DND-41 (cell line): ENCODE measurements around the gene DNAJC15.

ENCODE experiments used
- ATAC-seq: fragments of 200-7000 bp; cut with Tn5 transposase; 3 replicates; pipeline ENCODE4 v1.9.1; 2021; ENCODE audit warnings: low read depth; ENCODE audit not compliant: insufficient read depth
- DNase-seq: peaks from one replicate; pipeline ENCODE4 v3.0.0-alpha.2; 2020
- H2AFZ ChIP-seq: 2 replicates; pipeline ENCODE4 v1.6.0; 2012; ENCODE audit warnings: low read depth, low read length
- H3K27ac ChIP-seq: 2 replicates; pipeline ENCODE4 v1.5.1; 2012; ENCODE audit warnings: low read length, inconsistent platforms
- H3K27me3 ChIP-seq: fragments of 200-600 bp; sonication (generic); 2 replicates; pipeline ENCODE4 v1.6.0; 2012; ENCODE audit warnings: low read length, mild to moderate bottlenecking, inconsistent platforms; ENCODE audit not compliant: insufficient read depth, poor library complexity
- H3K36me3 ChIP-seq: 2 replicates; pipeline ENCODE4 v1.5.1; 2012; ENCODE audit warnings: low read length, inconsistent platforms; ENCODE audit not compliant: insufficient read depth
- H3K4me1 ChIP-seq: 2 replicates; pipeline ENCODE4 v1.5.1; 2012; ENCODE audit warnings: mild to moderate bottlenecking, low read length; ENCODE audit not compliant: insufficient read depth
- H3K4me2 ChIP-seq: 2 replicates; pipeline ENCODE4 v1.6.0; 2012; ENCODE audit warnings: mild to moderate bottlenecking, moderate library complexity, low read length, inconsistent platforms; ENCODE audit not compliant: insufficient read depth
- H3K4me3 ChIP-seq, 2 experiments: fragments of 200-600 bp in 1 of 2; shearing (Covaris generic) in 1 of 2; 2 replicates each; pipeline ENCODE4 v1.5.1; 2012 to 2016; ENCODE audit warnings: inconsistent platforms in 2 of 2, low read length in 2 of 2, mild to moderate bottlenecking in 2 of 2, low read depth in 1 of 2, moderate library complexity in 1 of 2
- H3K79me2 ChIP-seq: 2 replicates; pipeline ENCODE4 v1.6.0; 2012; ENCODE audit warnings: low read length, inconsistent platforms; ENCODE audit not compliant: insufficient read depth
- H3K9ac ChIP-seq: 2 replicates; pipeline ENCODE4 v1.6.0; 2012; ENCODE audit warnings: low read depth, mild to moderate bottlenecking, inconsistent platforms, low read length, moderate library complexity
- H3K9me3 ChIP-seq: 2 replicates; pipeline ENCODE4 v1.5.1; 2012; ENCODE audit warnings: low read length, moderate library complexity, mild to moderate bottlenecking, inconsistent platforms; ENCODE audit not compliant: insufficient read depth, severe bottlenecking
- H4K20me1 ChIP-seq: 2 replicates; pipeline ENCODE4 v1.6.0; 2012; ENCODE audit warnings: low read length; ENCODE audit not compliant: insufficient read depth
- EZH2 ChIP-seq: IDR thresholded peaks from 3 replicates; pipeline ENCODE4 v1.6.1; 2012; ENCODE audit warnings: borderline replicate concordance, low read depth, mild to moderate bottlenecking, moderate library complexity, low read length, inconsistent platforms; ENCODE audit not compliant: severe bottlenecking
- TF ChIP-seq, protein P1 (sequence below): IDR thresholded peaks from 2 replicates; pipeline ENCODE4 v1.5.1; 2012; ENCODE audit warnings: borderline replicate concordance, low read length, moderate library complexity, mild to moderate bottlenecking; ENCODE audit not compliant: poor library complexity, severe bottlenecking; ENCODE audit errors: extremely low read depth

The DNAJC15 gene

DNA sequence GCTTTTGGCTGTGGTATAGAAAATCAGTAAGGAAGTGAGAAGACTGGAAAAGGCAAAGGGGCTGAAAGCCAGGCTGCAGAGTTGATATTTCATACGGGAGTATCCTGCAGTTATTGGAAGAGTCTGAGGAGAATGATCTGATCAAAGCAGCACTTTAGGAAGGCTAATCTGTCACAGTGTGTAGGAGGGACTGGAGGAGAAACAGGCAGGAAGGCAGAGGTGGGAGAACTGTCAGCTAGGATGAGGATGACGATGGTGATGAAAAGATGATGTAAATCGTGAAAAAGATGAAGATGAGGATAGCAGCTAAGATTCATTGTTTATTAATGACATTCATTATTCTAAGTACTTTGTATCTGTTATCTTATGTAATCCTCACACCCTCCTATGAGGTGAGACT, 123.0 kb downstream of the DNAJC15 start:
- DNase-seq (no peak), ATAC-seq (no peak)
- Histone ChIP-seq H3K79me2 (no peaks in the 10 kb centered on the region), H3K27me3 (peaks cover 5% of the 10 kb centered on the region), H3K4me3 (no peak overlapping the region), H4K20me1 (no peaks in the 10 kb centered on the region), H3K27ac (no peak overlapping the region), H3K36me3 (no peaks in the 10 kb centered on the region), H3K4me1 (no peaks in the 10 kb centered on the region), H2AFZ (no peak overlapping the region), H3K4me2 (no peak overlapping the region), H3K9ac (no peak overlapping the region), H3K9me3 (no peaks in the 10 kb centered on the region)
- TF ChIP-seq, protein P1, sequence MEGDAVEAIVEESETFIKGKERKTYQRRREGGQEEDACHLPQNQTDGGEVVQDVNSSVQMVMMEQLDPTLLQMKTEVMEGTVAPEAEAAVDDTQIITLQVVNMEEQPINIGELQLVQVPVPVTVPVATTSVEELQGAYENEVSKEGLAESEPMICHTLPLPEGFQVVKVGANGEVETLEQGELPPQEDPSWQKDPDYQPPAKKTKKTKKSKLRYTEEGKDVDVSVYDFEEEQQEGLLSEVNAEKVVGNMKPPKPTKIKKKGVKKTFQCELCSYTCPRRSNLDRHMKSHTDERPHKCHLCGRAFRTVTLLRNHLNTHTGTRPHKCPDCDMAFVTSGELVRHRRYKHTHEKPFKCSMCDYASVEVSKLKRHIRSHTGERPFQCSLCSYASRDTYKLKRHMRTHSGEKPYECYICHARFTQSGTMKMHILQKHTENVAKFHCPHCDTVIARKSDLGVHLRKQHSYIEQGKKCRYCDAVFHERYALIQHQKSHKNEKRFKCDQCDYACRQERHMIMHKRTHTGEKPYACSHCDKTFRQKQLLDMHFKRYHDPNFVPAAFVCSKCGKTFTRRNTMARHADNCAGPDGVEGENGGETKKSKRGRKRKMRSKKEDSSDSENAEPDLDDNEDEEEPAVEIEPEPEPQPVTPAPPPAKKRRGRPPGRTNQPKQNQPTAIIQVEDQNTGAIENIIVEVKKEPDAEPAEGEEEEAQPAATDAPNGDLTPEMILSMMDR, result no peak
- no peak for TF ChIP-seq EZH2

DNA sequence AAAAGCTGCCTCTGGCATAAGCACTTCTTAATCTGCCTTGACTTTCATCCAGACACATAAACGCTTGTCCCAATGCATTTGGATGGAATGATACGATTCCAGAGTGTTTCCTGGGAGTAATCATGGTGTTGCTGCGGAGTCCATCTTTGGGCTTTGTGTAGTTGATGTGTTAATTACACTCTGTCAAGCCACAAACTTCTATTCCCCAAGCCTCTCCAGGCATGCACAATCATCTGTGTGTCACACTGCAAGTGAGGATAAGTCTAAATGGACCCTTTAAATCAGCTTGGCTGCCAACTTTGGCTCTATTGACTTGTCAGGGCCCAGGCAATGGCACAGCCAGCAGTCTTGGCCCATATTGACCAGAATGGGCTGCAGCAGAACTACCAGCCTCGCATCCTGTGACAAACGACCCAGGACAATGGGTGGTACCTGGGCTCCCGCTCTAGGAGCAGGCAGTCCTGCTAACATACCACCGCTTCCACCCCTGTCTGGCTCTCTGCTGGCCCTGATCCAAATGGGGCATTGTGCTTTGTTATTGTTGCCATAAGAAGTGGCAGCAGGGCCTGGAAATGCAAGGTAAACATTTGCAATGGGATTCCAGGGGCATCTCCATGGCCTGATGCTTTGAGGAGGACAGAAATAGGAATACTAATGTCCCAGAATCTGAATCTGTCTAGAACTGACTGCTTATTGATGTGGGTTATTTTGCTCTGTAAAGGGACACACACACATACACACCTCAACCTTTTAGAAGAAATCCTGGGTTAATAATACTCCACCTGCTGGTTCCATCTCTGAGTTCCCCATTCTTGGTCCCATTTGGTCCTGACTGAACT, 127.2 kb downstream of the DNAJC15 start:
- Histone ChIP-seq H3K27ac (no peak overlapping the region), H3K9ac (no peak overlapping the region), H3K4me2 (no peak overlapping the region), H3K4me3 (no peak overlapping the region), H4K20me1 (no peaks in the 10 kb centered on the region), H2AFZ (no peak overlapping the region), H3K9me3 (no peaks in the 10 kb centered on the region), H3K36me3 (no peaks in the 10 kb centered on the region), H3K4me1 (no peaks in the 10 kb centered on the region), H3K27me3 (peaks cover under 1% of the 10 kb centered on the region), H3K79me2 (no peaks in the 10 kb centered on the region)
- TF ChIP-seq, protein P1, result no peak
- no peak for TF ChIP-seq EZH2
- ATAC-seq, result no peak
- no peak for DNase-seq

DNA sequence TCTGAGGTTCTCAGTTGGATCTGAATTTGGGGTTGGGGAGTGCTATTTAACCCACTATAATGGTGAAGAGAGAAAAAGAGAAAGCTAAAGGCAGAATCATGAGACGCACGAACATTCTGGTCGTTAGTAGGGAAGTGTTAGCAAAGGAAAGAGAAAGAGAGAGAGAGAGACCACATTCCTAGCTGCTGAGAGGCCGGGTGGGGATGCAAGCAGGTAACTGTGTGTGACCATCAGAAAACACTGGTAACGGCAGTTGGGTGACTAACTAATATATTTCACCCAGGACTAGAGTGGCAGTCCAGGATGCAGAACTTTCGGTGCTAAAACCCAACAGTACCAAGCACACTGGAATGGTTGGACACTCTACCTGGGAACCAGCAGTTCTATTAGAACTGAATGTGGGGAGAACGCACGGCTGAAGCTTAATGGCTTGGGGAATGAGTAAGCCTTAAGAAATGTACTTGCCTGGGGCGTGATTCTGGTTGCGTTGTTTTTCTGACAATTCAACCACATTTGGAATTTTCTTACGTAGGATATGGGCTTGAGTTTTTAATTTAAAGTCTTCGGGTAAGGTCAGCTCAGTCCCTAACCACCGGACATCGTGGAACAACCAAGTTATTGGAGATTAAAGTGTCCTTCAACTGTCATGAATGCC, 130.2 kb downstream of the DNAJC15 start:
- H3K27me3 ChIP-seq, result no peaks in the 10 kb centered on the region
- H3K36me3 ChIP-seq, result no peaks in the 10 kb centered on the region
- no peaks in the 10 kb centered on the region for H3K9me3 ChIP-seq
- no peak overlapping the region for H2AFZ ChIP-seq
- no peaks in the 10 kb centered on the region for H3K4me1 ChIP-seq
- no peak overlapping the region for H3K4me2 ChIP-seq
- no peak for DNase-seq
- H4K20me1 ChIP-seq, result no peaks in the 10 kb centered on the region
- ATAC-seq, result no peak
- H3K27ac ChIP-seq, result no peak overlapping the region
- no peak overlapping the region for H3K4me3 ChIP-seq
- H3K79me2 ChIP-seq, result no peaks in the 10 kb centered on the region
- no peak overlapping the region for H3K9ac ChIP-seq
- TF ChIP-seq, protein P1, result no peak
- TF ChIP-seq EZH2, result no peak
